ENCODE measurements around the gene IQGAP2. TPM values are rescaled to one million over a fixed set of nuclear protein-coding genes. Genes with fewer than 3 reads are reported as not detected.

IQGAP2 gene
- total and polyA plus RNA-seq, 2 donors from 2014 or later = 23.2 to 35.8 TPM

- Histone ChIP-seq H3K36me3 (ENCODE audit: control insufficient read depth in 2 of 3, insufficient read depth in 3 of 3, low read length in 3 of 3) (peaks cover 0 to 4% (median 2%) of the 10 kb centered on the region in 3 donors), H3K9ac (ENCODE audit: low read length in 3 of 3) (no peak overlapping the region), H3K4me3 (ENCODE audit: low read length in 3 of 3) (no peak overlapping the region), H3K27ac (ENCODE audit: low read depth in 2 of 2, low read length in 2 of 2) (no peak overlapping the region), H3K4me1 (ENCODE audit: control insufficient read depth in 2 of 3, insufficient read depth in 2 of 3, low read depth in 1 of 3, low read length in 3 of 3) (no peaks in the 10 kb centered on the region), H3K27me3 (ENCODE audit: control insufficient read depth, insufficient read depth, low read length) (no peaks in the 10 kb centered on the region), H3K9me3 (ENCODE audit: control insufficient read depth in 2 of 3, insufficient read depth in 1 of 3, low read length in 3 of 3) (no peaks in the 10 kb centered on the region)
- intact Hi-C loops (cut with DNase I) = no loop called here
- no peak for FAIRE-seq
- no peak for DNase-seq
- no peak for TF ChIP-seq CTCF (IDR thresholded peaks at IDR 0.05; ENCODE audit: borderline replicate concordance, extremely low read depth, insufficient read depth)
These were observed 300.6 kb downstream of the IQGAP2 start for GRCh38 chr5:76703707-76704106.

- Histone ChIP-seq H3K4me1 (ENCODE audit: control insufficient read depth in 2 of 3, insufficient read depth in 2 of 3, low read depth in 1 of 3, low read length in 3 of 3) (no peaks in the 10 kb centered on the region), H3K4me3 (ENCODE audit: low read length in 3 of 3) (no peak overlapping the region), H3K36me3 (ENCODE audit: control insufficient read depth in 2 of 3, insufficient read depth in 3 of 3, low read length in 3 of 3) (peaks cover 0 to 4% (median 1%) of the 10 kb centered on the region in 3 donors), H3K9me3 (ENCODE audit: control insufficient read depth in 2 of 3, insufficient read depth in 1 of 3, low read length in 3 of 3) (no peaks in the 10 kb centered on the region), H3K27me3 (ENCODE audit: control insufficient read depth, insufficient read depth, low read length) (no peaks in the 10 kb centered on the region), H3K27ac (ENCODE audit: low read depth in 2 of 2, low read length in 2 of 2) (no peak overlapping the region), H3K9ac (ENCODE audit: low read length in 3 of 3) (no peak overlapping the region)
- FAIRE-seq (no peak), DNase-seq (no peak)
- intact Hi-C loops (cut with DNase I) = no loop called here
- TF ChIP-seq CTCF (IDR thresholded peaks at IDR 0.05; ENCODE audit: borderline replicate concordance, extremely low read depth, insufficient read depth) = no peak
These were observed 301.1 kb downstream of the IQGAP2 start for GRCh38 chr5:76704131-76704663.

DNA sequence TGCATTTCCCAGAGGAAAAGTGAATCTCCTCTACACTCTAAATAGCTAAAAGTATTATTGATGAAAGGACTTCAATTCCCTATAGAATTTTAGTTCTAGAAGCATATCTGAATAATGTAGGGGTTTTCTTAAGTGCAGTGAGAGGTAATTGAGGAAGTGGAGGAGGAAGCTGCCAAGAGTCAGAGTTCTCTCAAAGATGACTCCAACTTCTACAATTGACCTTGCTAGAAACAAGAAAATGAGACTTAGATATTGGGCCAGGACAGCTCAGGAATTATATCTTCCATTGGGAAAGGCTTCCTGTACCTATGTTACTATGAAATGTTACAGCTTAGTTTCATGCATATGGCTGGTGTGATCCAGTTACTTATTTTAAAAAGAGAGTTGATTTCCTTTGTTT is 302.5 kb downstream of the IQGAP2 start:
- H3K4me3 ChIP-seq (ENCODE audit: low read length in 3 of 3) = no peak overlapping the region
- intact Hi-C loops (cut with DNase I) = no loop called here
- H3K4me1 ChIP-seq (ENCODE audit: control insufficient read depth in 2 of 3, insufficient read depth in 2 of 3, low read depth in 1 of 3, low read length in 3 of 3) = no peaks in the 10 kb centered on the region
- DNase-seq = no peak
- no peak overlapping the region for H3K9ac ChIP-seq (ENCODE audit: low read length in 3 of 3)
- H3K27ac ChIP-seq (ENCODE audit: low read depth in 2 of 2, low read length in 2 of 2) = no peak overlapping the region
- no peak for FAIRE-seq
- peaks cover 0 to 4% (median 0%) of the 10 kb centered on the region in 3 donors for H3K36me3 ChIP-seq (ENCODE audit: control insufficient read depth in 2 of 3, insufficient read depth in 3 of 3, low read length in 3 of 3)
- H3K9me3 ChIP-seq (ENCODE audit: control insufficient read depth in 2 of 3, insufficient read depth in 1 of 3, low read length in 3 of 3) = no peaks in the 10 kb centered on the region
- no peaks in the 10 kb centered on the region for H3K27me3 ChIP-seq (ENCODE audit: control insufficient read depth, insufficient read depth, low read length)
- TF ChIP-seq CTCF (IDR thresholded peaks at IDR 0.05; ENCODE audit: borderline replicate concordance, extremely low read depth, insufficient read depth) = no peak

GRCh38 chr5:76709762-76710161 is 306.7 kb downstream of the IQGAP2 start:
- no peak for DNase-seq
- no peaks in the 10 kb centered on the region for H3K9me3 ChIP-seq (ENCODE audit: control insufficient read depth in 2 of 3, insufficient read depth in 1 of 3, low read length in 3 of 3)
- no peak overlapping the region for H3K9ac ChIP-seq (ENCODE audit: low read length in 3 of 3)
- FAIRE-seq = no peak
- H3K36me3 ChIP-seq (ENCODE audit: control insufficient read depth in 2 of 3, insufficient read depth in 3 of 3, low read length in 3 of 3) = no peaks in the 10 kb centered on the region
- H3K27me3 ChIP-seq (ENCODE audit: control insufficient read depth, insufficient read depth, low read length) = peaks cover 2% of the 10 kb centered on the region
- no peak overlapping the region for H3K27ac ChIP-seq (ENCODE audit: low read depth in 2 of 2, low read length in 2 of 2)
- TF ChIP-seq CTCF (IDR thresholded peaks at IDR 0.05; ENCODE audit: borderline replicate concordance, extremely low read depth, insufficient read depth) = no peak
- no peaks in the 10 kb centered on the region for H3K4me1 ChIP-seq (ENCODE audit: control insufficient read depth in 2 of 3, insufficient read depth in 2 of 3, low read depth in 1 of 3, low read length in 3 of 3)
- H3K4me3 ChIP-seq (ENCODE audit: low read length in 3 of 3) = no peak overlapping the region
- intact Hi-C loops (cut with DNase I) = no loop called here

All from kidney (tissue), 14 donors.